Measurements from ENCODE around the gene HGF. TPM values are rescaled to one million over a fixed set of nuclear protein-coding genes. Genes with fewer than 3 reads are reported as not detected.

Gene HGF
- total and polyA plus RNA-seq, 8 donors, result 0.60 to 10.7 (median 6.6) TPM

DNA sequence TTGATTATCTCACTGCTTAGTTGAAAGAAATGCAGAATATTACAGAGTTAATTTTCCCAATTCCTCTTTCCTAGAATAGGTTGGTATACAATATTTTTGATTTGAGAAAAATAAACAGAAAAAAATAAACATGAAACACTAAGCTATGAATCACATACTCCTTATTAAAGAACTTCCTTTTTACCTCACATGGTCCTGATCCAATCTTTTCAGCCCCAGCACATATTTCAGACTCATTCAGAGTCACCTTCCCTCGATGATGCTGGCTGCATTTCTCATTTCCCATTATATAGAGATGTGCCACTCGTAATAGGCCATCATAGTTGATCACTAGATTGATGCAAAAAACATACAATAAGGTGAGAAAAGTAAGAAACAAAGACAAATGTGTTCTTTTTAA lies 64.6 kb downstream of the HGF start:
- Histone ChIP-seq H3K4me3 (no peak overlapping the region), H3K27ac (no peak overlapping the region), H3K4me1 (no peaks in the 10 kb centered on the region), H3K27me3 (no peaks in the 10 kb centered on the region), H3K9me3 (no peaks in the 10 kb centered on the region), H3K36me3 (no peaks in the 10 kb centered on the region)
- TF ChIP-seq, protein P1, sequence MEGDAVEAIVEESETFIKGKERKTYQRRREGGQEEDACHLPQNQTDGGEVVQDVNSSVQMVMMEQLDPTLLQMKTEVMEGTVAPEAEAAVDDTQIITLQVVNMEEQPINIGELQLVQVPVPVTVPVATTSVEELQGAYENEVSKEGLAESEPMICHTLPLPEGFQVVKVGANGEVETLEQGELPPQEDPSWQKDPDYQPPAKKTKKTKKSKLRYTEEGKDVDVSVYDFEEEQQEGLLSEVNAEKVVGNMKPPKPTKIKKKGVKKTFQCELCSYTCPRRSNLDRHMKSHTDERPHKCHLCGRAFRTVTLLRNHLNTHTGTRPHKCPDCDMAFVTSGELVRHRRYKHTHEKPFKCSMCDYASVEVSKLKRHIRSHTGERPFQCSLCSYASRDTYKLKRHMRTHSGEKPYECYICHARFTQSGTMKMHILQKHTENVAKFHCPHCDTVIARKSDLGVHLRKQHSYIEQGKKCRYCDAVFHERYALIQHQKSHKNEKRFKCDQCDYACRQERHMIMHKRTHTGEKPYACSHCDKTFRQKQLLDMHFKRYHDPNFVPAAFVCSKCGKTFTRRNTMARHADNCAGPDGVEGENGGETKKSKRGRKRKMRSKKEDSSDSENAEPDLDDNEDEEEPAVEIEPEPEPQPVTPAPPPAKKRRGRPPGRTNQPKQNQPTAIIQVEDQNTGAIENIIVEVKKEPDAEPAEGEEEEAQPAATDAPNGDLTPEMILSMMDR (IDR thresholded peaks at IDR 0.05), result no peak
- TF ChIP-seq EP300 (IDR thresholded peaks at IDR 0.05) (no peak), POLR2A (IDR thresholded peaks at IDR 0.05) (no peak), POLR2AphosphoS5 (IDR thresholded peaks at IDR 0.05) (no peak)
- intact Hi-C loops (cut with DNase I; ENCODE audit: low total_unique reads), result no loop called here
- 53 to 75% (median 64%) methylated on average over 2 of the region's 2 CpGs for WGBS, 5 donors
- no peak for DNase-seq

DNA sequence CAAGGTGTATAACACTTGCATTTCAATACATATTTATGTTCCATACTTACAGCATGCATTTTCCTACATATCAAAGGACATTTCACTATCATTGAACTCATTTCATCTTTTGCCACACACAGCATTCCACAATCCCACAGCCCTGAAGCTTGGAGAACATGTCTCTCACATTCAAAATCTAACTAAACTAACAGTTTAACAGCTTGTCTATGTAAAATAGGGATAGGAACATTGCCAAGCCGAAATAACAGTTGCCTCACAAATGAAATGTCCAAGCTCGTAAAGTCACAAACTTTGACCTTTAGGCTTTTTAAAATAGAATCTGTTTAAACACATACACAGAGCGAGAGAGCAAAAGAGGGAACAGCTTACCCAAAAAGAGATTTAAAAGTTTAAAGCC lies 65.3 kb downstream of the HGF start:
- Histone ChIP-seq H3K27me3 (no peaks in the 10 kb centered on the region), H3K9me3 (no peaks in the 10 kb centered on the region), H3K4me3 (no peak overlapping the region), H3K4me1 (no peaks in the 10 kb centered on the region), H3K27ac (no peak overlapping the region), H3K36me3 (no peaks in the 10 kb centered on the region)
- 47 to 59% (median 55%) methylated on average over 3 of the region's 3 CpGs for WGBS, 5 donors
- intact Hi-C loops (cut with DNase I; ENCODE audit: low total_unique reads), result no loop called here
- TF ChIP-seq, protein P1 (IDR thresholded peaks at IDR 0.05), result no peak
- TF ChIP-seq POLR2A (IDR thresholded peaks at IDR 0.05) (no peak), EP300 (IDR thresholded peaks at IDR 0.05) (no peak), POLR2AphosphoS5 (IDR thresholded peaks at IDR 0.05) (no peak)
- no peak for DNase-seq

DNA sequence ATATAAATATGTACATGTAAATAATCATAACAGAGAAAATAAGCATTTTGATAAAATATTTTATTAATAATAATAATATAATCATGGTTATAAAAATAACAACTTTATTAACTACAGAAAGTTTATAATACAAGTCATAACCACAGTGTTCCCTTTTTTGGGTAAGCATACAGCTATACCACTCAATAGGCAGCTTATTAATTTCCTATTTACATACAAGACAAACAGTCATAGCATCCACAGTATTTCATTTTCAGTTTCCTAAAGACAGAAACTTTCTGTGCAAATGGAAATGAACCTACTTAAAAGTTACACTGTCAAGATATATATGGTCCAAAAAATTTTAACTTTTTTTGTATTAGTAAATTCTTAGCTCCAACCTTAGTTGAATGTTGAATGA lies 70.9 kb downstream of the HGF start:
- H3K27me3 ChIP-seq, result no peaks in the 10 kb centered on the region
- H3K4me3 ChIP-seq, result no peak overlapping the region
- intact Hi-C loops (cut with DNase I; ENCODE audit: low total_unique reads), result no loop called here

DNA sequence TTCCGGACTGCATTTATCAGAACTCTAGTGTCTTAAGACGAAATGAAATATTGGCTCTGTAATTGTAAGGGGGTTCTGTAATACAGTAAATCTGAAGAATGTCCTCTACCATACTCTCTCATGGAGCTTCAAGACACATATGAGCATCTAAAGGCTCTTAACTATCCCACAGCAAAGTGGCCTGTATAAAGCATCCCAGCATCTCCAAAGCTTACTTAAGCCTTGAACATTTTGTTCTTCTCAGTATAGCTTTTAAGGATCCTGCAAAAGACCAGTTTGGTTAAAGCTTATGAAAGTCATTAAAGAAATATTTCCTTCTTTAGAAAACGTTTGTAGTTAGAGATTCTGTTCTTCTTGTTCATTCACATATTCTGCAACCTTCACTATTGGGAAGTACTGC lies 75.1 kb downstream of the HGF start:
- Histone ChIP-seq H3K36me3 (no peaks in the 10 kb centered on the region), H3K4me3 (no peak overlapping the region), H3K4me1 (no peaks in the 10 kb centered on the region), H3K9me3 (no peaks in the 10 kb centered on the region), H3K27me3 (no peaks in the 10 kb centered on the region), H3K27ac (no peak overlapping the region)
- TF ChIP-seq, protein P1 (IDR thresholded peaks at IDR 0.05), result no peak
- TF ChIP-seq POLR2AphosphoS5 (IDR thresholded peaks at IDR 0.05) (no peak), EP300 (IDR thresholded peaks at IDR 0.05) (no peak), POLR2A (IDR thresholded peaks at IDR 0.05) (no peak)
- no peak for DNase-seq
- 58 to 62% (median 59%) methylated on average over 3 of the region's 3 CpGs for WGBS, 5 donors
- intact Hi-C loops (cut with DNase I; ENCODE audit: low total_unique reads), result no loop called here

More for the DNA sequence above, 70.9 kb downstream of the HGF start:
- Histone ChIP-seq H3K4me1 (no peaks in the 10 kb centered on the region), H3K9me3 (no peaks in the 10 kb centered on the region), H3K36me3 (no peaks in the 10 kb centered on the region), H3K27ac (no peak overlapping the region)
- no peak for DNase-seq
- TF ChIP-seq EP300 (IDR thresholded peaks at IDR 0.05) (no peak), POLR2AphosphoS5 (IDR thresholded peaks at IDR 0.05) (no peak), POLR2A (IDR thresholded peaks at IDR 0.05) (no peak)
- TF ChIP-seq, protein P1 (IDR thresholded peaks at IDR 0.05), result no peak

Measured in stomach (tissue), 9 donors.